HL-60 (cell line): ENCODE results near the gene ALLC.

Experiments used
- POLR2AphosphoS5 ChIP-seq: IDR thresholded peaks from 2 replicates; pipeline ENCODE4 v1.6.1; 2012; ENCODE audit warnings: low read depth
- TF ChIP-seq, protein P1 (sequence below): IDR thresholded peaks from one replicate; pipeline ENCODE4 v1.5.1; 2011; ENCODE audit warnings: low read length, control low read depth, inconsistent platforms; ENCODE audit not compliant: insufficient read depth

DNA sequence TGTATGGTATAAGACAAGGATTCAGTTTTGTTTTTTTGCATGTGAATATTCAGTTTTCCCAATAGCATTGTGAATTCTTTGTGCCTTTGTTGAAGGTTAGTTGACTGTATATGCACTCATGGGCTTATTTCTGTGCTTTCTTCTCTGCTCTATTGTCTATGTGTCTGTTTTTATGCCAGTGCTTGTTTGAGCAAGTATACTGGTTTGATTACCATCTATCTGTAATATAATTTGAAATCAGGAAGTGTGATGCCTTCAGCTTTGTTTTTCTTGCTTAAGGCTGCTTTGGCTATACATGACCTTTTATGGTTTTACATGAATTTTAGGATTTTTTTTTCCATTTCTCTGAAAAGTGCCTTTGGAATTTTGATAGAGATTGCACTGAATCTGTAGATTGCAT lies 39.6 kb upstream of the ALLC start:
- TF ChIP-seq, protein P1, sequence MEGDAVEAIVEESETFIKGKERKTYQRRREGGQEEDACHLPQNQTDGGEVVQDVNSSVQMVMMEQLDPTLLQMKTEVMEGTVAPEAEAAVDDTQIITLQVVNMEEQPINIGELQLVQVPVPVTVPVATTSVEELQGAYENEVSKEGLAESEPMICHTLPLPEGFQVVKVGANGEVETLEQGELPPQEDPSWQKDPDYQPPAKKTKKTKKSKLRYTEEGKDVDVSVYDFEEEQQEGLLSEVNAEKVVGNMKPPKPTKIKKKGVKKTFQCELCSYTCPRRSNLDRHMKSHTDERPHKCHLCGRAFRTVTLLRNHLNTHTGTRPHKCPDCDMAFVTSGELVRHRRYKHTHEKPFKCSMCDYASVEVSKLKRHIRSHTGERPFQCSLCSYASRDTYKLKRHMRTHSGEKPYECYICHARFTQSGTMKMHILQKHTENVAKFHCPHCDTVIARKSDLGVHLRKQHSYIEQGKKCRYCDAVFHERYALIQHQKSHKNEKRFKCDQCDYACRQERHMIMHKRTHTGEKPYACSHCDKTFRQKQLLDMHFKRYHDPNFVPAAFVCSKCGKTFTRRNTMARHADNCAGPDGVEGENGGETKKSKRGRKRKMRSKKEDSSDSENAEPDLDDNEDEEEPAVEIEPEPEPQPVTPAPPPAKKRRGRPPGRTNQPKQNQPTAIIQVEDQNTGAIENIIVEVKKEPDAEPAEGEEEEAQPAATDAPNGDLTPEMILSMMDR = no peak
- TF ChIP-seq POLR2AphosphoS5 = no peak
